CD4-positive, alpha-beta T cell (primary cell): ENCODE results near the gene LHFPL6. TPM values are rescaled to one million over a fixed set of nuclear protein-coding genes. Genes with fewer than 3 reads are reported as not detected.

Source experiments
- ATAC-seq: fragments of 200-7000 bp; cut with Tn5 transposase; one replicate; pipeline ENCODE4 v1.10.0; 2022; ENCODE audit warnings: mild to moderate bottlenecking; ENCODE audit not compliant: poor library complexity
- CTCF ChIA-PET: fragments of 350-600 bp; sonication (Branson Sonifier 250); formaldehyde crosslinking; loops from one replicate; lab custom pipeline; 2021; ENCODE audit warnings: antibody characterized with exemption, inconsistent platforms; lab: Charles Lee
- POLR2A ChIA-PET: fragments of 350-600 bp; sonication (Branson Sonifier 250); formaldehyde crosslinking; loops from one replicate; lab custom pipeline; 2021; ENCODE audit warnings: antibody characterized with exemption, inconsistent platforms; lab: Charles Lee
- DNase-seq, 14 experiments: peaks; one replicate each; pipeline ENCODE4 v3.0.0-alpha.2; 2013 to 2020; ENCODE audit warnings: mixed read lengths in 2 of 14
- H3K27ac ChIP-seq, 2 donors: one replicate each; pipeline versions ENCODE4 v1.5.1 to v1.7.0; 2013; ENCODE audit warnings: low read length in 2 of 2, low read depth in 1 of 2, mild to moderate bottlenecking in 1 of 2
- H3K27me3 ChIP-seq, 2 experiments: 1 replicate in 1 of 2; 2 replicates in 1 of 2; pipeline versions ENCODE4 v1.6.1 to v1.7.0; 2013; ENCODE audit warnings: low read length in 2 of 2, control low read depth in 1 of 2, mild to moderate bottlenecking in 1 of 2, moderate library complexity in 1 of 2; ENCODE audit not compliant: insufficient read depth in 2 of 2, control insufficient read depth in 1 of 2
- H3K36me3 ChIP-seq: one replicate; pipeline ENCODE4 v1.6.1; 2013; ENCODE audit warnings: low read length, control low read depth; ENCODE audit not compliant: insufficient read depth
- H3K4me1 ChIP-seq: one replicate; pipeline ENCODE4 v1.6.1; 2013; ENCODE audit warnings: low read length, control low read depth; ENCODE audit not compliant: insufficient read depth
- H3K4me3 ChIP-seq: one replicate; pipeline ENCODE4 v1.5.1; 2013; ENCODE audit warnings: mild to moderate bottlenecking, low read length, moderate library complexity
- H3K9me3 ChIP-seq, 2 experiments: 1 replicate in 1 of 2; 2 replicates in 1 of 2; pipeline versions ENCODE4 v1.6.1 to v1.7.0; 2013; ENCODE audit warnings: low read length in 2 of 2, mild to moderate bottlenecking in 2 of 2, control low read depth in 1 of 2, moderate library complexity in 1 of 2; ENCODE audit not compliant: control insufficient read depth in 1 of 2, insufficient read depth in 1 of 2
- H3K27ac Mint-ChIP-seq: one replicate; pipeline ENCODE4 v1.8.0; 2020; ENCODE audit warnings: mixed read lengths
- H3K27me3 Mint-ChIP-seq: one replicate; pipeline ENCODE4 v1.8.0; 2021; ENCODE audit warnings: mixed read lengths
- H3K36me3 Mint-ChIP-seq: one replicate; pipeline ENCODE4 v1.8.0; 2021; ENCODE audit warnings: low read depth, mixed read lengths
- H3K4me1 Mint-ChIP-seq: one replicate; pipeline ENCODE4 v1.8.0; 2021; ENCODE audit warnings: low read depth, mixed read lengths
- H3K4me3 Mint-ChIP-seq: one replicate; pipeline ENCODE4 v1.8.0; 2020; ENCODE audit warnings: mild to moderate bottlenecking, mixed read lengths
- H3K9me3 Mint-ChIP-seq: one replicate; pipeline ENCODE4 v1.8.0; 2020; ENCODE audit warnings: mixed read lengths
- CTCF ChIP-seq: fragments of 200-600 bp; IDR thresholded peaks from one replicate; pipeline ENCODE4 v1.8.0; 2022; ENCODE audit warnings: antibody characterized with exemption, mild to moderate bottlenecking
- intact Hi-C, 2 experiments: fragments of 100-400 bp; cut with DNase I in 1 of 2; cut with micrococcal nuclease in 1 of 2; formaldehyde crosslinking; loops; one replicate each; pipeline versions ENCODE4 v1.15.1 to v1.9.0; 2023 to 2025; cut with DNase I, micrococcal nuclease
- total RNA-seq, 174 experiments: library from RNA in 2 of 174; stranded (reverse) in 2 of 174; gene quantifications; one replicate each; pipeline ENCODE4 v1.2.3 and lab custom pipeline; 2021 to 2026

The LHFPL6 gene
- total RNA-seq, 2 experiments from 2014 or later, result not detected

GRCh38 chr13:39540929-39541605, 61.9 kb downstream of the LHFPL6 start:
- H3K27me3 Mint-ChIP-seq, result peaks cover 31% of the 10 kb centered on the region
- H3K4me1 Mint-ChIP-seq, result no peaks in the 10 kb centered on the region
- Histone ChIP-seq H3K9me3 (no peaks in the 10 kb centered on the region), H3K4me1 (no peaks in the 10 kb centered on the region), H3K4me3 (no peak overlapping the region), H3K27me3 (peaks cover 0 to 3% of the 10 kb centered on the region in 2 experiments), H3K36me3 (no peaks in the 10 kb centered on the region), H3K27ac (no peak overlapping the region)
- no peak for TF ChIP-seq CTCF
- no peak overlapping the region for H3K27ac Mint-ChIP-seq
- intact Hi-C loops, result no loop called here
- POLR2A ChIA-PET, result no interaction called here
- DNase-seq (no peak), ATAC-seq (no peak)
- H3K36me3 Mint-ChIP-seq, result no peaks in the 10 kb centered on the region
- no peak overlapping the region for H3K4me3 Mint-ChIP-seq
- no peaks in the 10 kb centered on the region for H3K9me3 Mint-ChIP-seq
- CTCF ChIA-PET, result no interaction called here

GRCh38 chr13:39538816-39539790, 63.9 kb downstream of the LHFPL6 start:
- Mint-ChIP-seq H3K4me3 (no peak overlapping the region), H3K36me3 (no peaks in the 10 kb centered on the region), H3K27ac (no peak overlapping the region), H3K4me1 (no peaks in the 10 kb centered on the region), H3K9me3 (no peaks in the 10 kb centered on the region), H3K27me3 (peaks cover 23% of the 10 kb centered on the region)
- H3K27me3 ChIP-seq, result peaks cover 0 to 3% of the 10 kb centered on the region in 2 experiments
- no peak overlapping the region for H3K27ac ChIP-seq
- intact Hi-C loops, result no loop called here
- ChIA-PET POLR2A (no interaction called here), CTCF (no interaction called here)
- H3K36me3 ChIP-seq, result no peaks in the 10 kb centered on the region
- no peak for ATAC-seq
- H3K4me3 ChIP-seq, result no peak overlapping the region
- H3K9me3 ChIP-seq, result no peaks in the 10 kb centered on the region
- no peak for TF ChIP-seq CTCF
- H3K4me1 ChIP-seq, result no peaks in the 10 kb centered on the region
- DNase-seq, result no peak

GRCh38 chr13:39536906-39537305, 66.1 kb downstream of the LHFPL6 start:
- Histone ChIP-seq H3K9me3 (no peaks in the 10 kb centered on the region), H3K4me3 (no peak overlapping the region), H3K4me1 (no peaks in the 10 kb centered on the region), H3K27me3 (no peaks in the 10 kb centered on the region), H3K27ac (no peak overlapping the region), H3K36me3 (no peaks in the 10 kb centered on the region)
- DNase-seq (no peak), ATAC-seq (no peak)
- ChIA-PET POLR2A (interaction anchor here (0.5 kb wide), 1 partner anchor 10 kb away, joined by 3 read pairs; no protein-coding TSS in a partner anchor), CTCF (no interaction called here)
- Mint-ChIP-seq H3K4me1 (no peaks in the 10 kb centered on the region), H3K36me3 (no peaks in the 10 kb centered on the region), H3K9me3 (no peaks in the 10 kb centered on the region), H3K27me3 (peaks cover 7% of the 10 kb centered on the region), H3K27ac (no peak overlapping the region), H3K4me3 (no peak overlapping the region)
- intact Hi-C loops, result no loop called here
- TF ChIP-seq CTCF, result no peak
